Esophagus muscularis mucosa (tissue), 4 donors: ENCODE measurements around the gene MRPL23.

Experiments
- EP300 ChIP-seq: sonication (generic); formaldehyde crosslinking; IDR thresholded peaks from one replicate; pipeline ENCODE4 v1.6.1; 2017; ENCODE audit warnings: antibody characterized with exemption
- POLR2AphosphoS5 ChIP-seq, 2 donors: sonication (generic); formaldehyde crosslinking; IDR thresholded peaks; one replicate each; pipeline ENCODE4 v1.6.1; 2017; ENCODE audit warnings: antibody characterized with exemption in 2 of 2
- TF ChIP-seq, protein P1 (sequence below), 3 experiments: fragments of 200-600 bp in 2 of 3; fragments of 450-650 bp in 1 of 3; sonication (generic) in 2 of 3; IDR thresholded peaks; one replicate each; pipeline ENCODE4 v1.5.1; 2017 to 2019; ENCODE audit warnings: antibody characterized with exemption in 3 of 3, mild to moderate bottlenecking in 2 of 3, moderate library complexity in 1 of 3

DNA sequence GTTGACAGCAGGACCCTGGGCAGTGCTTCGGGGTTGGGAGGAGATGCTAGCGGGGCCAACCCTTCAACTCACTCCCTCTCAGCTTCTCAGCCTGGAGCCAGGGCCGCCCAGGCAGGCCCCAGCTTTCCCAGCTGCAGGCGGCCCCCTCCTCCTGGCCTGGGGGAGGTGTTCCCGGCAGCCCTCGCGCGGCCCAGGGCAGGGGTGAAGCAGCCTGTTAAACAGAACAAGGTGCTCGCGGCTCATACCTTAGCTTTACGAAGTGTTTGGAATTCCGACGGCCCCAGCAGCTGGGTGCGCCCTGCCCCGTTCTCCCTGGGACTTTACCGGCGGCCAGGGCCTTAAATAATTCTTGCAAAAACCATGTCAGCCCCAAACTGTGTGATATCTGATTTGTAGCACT lies 17.2 kb downstream of the MRPL23 start:
- no peak for TF ChIP-seq POLR2AphosphoS5 (IDR thresholded peaks at IDR 0.05)
- TF ChIP-seq, protein P1, sequence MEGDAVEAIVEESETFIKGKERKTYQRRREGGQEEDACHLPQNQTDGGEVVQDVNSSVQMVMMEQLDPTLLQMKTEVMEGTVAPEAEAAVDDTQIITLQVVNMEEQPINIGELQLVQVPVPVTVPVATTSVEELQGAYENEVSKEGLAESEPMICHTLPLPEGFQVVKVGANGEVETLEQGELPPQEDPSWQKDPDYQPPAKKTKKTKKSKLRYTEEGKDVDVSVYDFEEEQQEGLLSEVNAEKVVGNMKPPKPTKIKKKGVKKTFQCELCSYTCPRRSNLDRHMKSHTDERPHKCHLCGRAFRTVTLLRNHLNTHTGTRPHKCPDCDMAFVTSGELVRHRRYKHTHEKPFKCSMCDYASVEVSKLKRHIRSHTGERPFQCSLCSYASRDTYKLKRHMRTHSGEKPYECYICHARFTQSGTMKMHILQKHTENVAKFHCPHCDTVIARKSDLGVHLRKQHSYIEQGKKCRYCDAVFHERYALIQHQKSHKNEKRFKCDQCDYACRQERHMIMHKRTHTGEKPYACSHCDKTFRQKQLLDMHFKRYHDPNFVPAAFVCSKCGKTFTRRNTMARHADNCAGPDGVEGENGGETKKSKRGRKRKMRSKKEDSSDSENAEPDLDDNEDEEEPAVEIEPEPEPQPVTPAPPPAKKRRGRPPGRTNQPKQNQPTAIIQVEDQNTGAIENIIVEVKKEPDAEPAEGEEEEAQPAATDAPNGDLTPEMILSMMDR (IDR thresholded peaks at IDR 0.05) = no peak
- TF ChIP-seq EP300 = no peak
